Kidney capillary endothelial cell (primary cell): ENCODE results near the gene PAQR7.

Source experiments
- DNase-seq: peaks from one replicate; pipeline ENCODE4 v3.0.0-alpha.2; 2018; ENCODE audit warnings: low spot score

Gene PAQR7

DNA sequence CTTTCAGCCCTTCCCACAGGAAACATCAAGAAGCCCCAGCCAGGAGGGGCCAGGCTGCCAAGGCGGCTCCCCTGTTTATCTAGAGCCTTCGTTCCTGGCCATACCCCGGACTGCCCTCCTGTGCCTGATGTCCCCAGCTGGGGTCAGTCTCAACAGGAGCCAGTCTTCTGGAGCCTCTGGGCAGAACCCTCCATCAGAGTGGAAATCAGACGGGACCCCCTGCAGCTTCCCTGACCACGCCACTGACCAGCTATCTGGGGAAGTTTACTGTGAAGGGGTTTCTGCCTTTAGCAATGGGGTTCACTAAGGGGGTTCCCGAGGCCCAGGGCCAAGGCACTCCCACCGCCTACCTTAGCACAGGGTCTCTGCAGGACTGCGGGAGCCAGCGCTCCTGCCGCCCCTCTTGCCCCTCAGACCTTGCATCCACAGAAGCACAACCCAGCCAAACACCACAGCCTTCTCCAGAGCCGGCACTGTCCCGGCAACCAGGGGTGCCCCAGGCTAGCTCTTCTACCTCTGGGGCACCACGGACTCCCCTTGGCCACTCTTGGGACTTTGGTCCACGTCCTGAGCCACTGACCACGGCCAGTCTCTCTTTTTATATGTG is 59.3 kb downstream of the PAQR7 start:
- DNase-seq: no peak

- DNase-seq: no peak
Measured at GRCh38 chr1:25815208-25816111, 60.0 kb downstream of the PAQR7 start.

DNA sequence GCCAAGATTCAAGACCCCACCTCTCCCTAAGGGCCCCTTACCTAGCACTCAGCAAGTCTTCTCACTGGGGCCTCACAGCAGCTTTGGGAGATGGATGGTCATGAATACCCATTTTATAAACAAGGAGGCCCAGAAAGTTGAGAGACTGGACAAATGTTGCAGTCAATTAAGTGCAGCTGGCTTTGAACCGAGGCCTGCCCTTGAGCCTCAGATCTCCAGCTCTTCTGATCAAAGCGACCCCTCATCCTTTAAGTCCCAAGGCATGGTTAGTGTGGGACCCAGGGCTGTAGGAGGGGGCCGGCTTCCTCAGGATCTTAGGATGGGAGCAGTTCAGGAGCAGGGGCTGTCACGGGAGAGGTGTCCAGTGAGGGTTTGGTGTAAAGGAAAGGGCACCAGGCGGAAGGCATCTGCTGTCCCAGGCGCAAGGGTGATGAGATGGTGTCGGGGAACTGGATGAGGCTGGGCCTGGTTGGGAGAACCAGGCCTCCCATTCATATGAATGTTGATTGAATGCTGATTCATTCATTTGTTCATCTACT is 60.9 kb downstream of the PAQR7 start:
- DNase-seq: no peak

- no peak for DNase-seq
Measured at GRCh38 chr1:25813734-25814471, 61.6 kb downstream of the PAQR7 start.

DNA sequence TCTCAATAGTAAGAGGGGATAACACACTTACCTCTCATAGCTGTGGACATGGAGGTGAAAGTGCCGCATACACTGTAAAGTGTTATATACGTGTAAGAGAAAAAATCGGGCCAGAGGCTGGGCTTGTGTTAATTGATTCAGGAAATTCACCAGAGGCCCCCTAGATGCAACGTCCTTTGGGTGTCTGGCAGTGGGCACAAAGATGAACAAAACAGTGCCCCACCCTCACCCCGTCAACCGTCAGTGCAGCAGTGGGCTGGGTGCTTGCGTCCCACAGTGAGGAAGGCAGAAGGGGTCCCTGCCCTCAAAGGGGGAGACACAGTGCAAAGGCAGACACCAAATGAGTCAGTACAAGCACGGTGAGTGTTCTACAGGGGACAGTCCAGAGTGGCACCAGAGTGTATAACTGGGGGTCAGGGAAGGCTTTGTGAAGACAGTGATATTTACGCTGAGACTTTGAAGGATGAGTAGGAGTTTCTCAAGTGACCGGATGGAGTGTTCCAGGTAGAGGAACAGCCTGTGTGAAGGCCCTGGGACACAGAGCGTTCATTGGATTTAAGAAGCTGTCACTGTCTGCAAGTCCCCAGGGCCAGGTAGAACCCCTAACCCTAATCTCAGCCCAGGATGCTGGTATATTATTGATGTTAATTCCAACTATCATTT is 62.3 kb downstream of the PAQR7 start:
- DNase-seq: no peak
